ENCODE measurements around the gene C17orf50.

DNA sequence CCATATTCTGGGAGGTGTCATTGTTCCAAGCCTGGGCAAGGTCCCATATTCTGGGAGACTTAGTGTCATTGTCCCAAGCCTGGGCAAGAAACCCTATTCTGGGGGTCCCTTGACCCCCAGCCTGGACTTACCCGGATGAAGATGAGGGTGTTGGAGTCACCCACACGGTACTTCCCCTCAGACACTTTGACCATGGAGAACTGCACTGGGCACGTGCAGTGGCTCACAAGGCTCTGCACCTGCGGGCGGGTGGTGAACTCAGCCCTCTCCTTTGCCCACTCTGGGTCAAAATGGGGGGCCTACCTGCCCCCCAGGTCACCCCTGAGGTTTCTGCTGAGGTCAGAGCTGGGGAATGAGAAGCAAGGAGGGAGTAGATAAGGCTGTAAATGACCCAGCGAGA is 11.7 kb upstream of the C17orf50 start:
- TF ChIP-seq, protein P1, sequence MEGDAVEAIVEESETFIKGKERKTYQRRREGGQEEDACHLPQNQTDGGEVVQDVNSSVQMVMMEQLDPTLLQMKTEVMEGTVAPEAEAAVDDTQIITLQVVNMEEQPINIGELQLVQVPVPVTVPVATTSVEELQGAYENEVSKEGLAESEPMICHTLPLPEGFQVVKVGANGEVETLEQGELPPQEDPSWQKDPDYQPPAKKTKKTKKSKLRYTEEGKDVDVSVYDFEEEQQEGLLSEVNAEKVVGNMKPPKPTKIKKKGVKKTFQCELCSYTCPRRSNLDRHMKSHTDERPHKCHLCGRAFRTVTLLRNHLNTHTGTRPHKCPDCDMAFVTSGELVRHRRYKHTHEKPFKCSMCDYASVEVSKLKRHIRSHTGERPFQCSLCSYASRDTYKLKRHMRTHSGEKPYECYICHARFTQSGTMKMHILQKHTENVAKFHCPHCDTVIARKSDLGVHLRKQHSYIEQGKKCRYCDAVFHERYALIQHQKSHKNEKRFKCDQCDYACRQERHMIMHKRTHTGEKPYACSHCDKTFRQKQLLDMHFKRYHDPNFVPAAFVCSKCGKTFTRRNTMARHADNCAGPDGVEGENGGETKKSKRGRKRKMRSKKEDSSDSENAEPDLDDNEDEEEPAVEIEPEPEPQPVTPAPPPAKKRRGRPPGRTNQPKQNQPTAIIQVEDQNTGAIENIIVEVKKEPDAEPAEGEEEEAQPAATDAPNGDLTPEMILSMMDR (conservative IDR thresholded peaks at IDR 0.05; ENCODE audit: low read depth, low read length) = no peak
- TF ChIP-seq EZH2 (IDR thresholded peaks at IDR 0.05; ENCODE audit: low read length, unreplicated experiment) = no peak

All from PC-3 (cell line).